Uterus (tissue), 4 donors: ENCODE results near the gene REPS1. TPM values are rescaled to one million over a fixed set of nuclear protein-coding genes. Genes with fewer than 3 reads are reported as not detected.

Experiments
- DNase-seq, 2 donors: peaks; one replicate each; pipeline ENCODE4 v3.0.0-alpha.2; 2019 to 2020
- H3K27ac ChIP-seq, 2 donors: fragments of 200-600 bp; sonication (generic); 1 replicate in 1 of 2; 2 replicates in 1 of 2; pipeline ENCODE4 v1.5.1; 2016 to 2018
- H3K27me3 ChIP-seq, 2 donors: fragments of 200-600 bp; sonication (generic); one replicate each; pipeline ENCODE4 v1.5.1; 2018 to 2019; ENCODE audit warnings: control low read depth in 1 of 2
- H3K36me3 ChIP-seq, 2 donors: fragments of 200-600 bp; sonication (generic); one replicate each; pipeline ENCODE4 v1.5.1; 2019; ENCODE audit warnings: control low read depth in 1 of 2
- H3K4me1 ChIP-seq, 2 donors: fragments of 200-600 bp; sonication (generic); one replicate each; pipeline ENCODE4 v1.5.1; 2018 to 2019; ENCODE audit warnings: control low read depth in 1 of 2
- H3K4me3 ChIP-seq, 2 donors: fragments of 200-600 bp; sonication (generic); 1 replicate in 1 of 2; 2 replicates in 1 of 2; pipeline ENCODE4 v1.5.1; 2018 to 2019; ENCODE audit warnings: mild to moderate bottlenecking in 1 of 2
- H3K9me3 ChIP-seq, 2 donors: fragments of 200-600 bp; sonication (generic); one replicate each; pipeline ENCODE4 v1.5.1; 2019; ENCODE audit warnings: control low read depth in 1 of 2
- CTCF ChIP-seq, 4 experiments: fragments of 200-600 bp in 2 of 4; fragments of 450-650 bp in 2 of 4; sonication (generic) in 2 of 4; IDR thresholded peaks; one replicate each; pipeline ENCODE4 v1.5.1; 2016 to 2019; ENCODE audit warnings: antibody characterized with exemption in 4 of 4, mild to moderate bottlenecking in 2 of 4, moderate library complexity in 1 of 4
- POLR2A ChIP-seq, 2 donors: fragments of 450-650 bp; IDR thresholded peaks; one replicate each; pipeline ENCODE4 v1.6.1; 2016; ENCODE audit warnings: antibody characterized with exemption in 2 of 2, mild to moderate bottlenecking in 1 of 2, moderate library complexity in 1 of 2
- intact Hi-C: fragments of 100-400 bp; cut with DNase I; formaldehyde crosslinking; loops from one replicate; pipeline ENCODE4 v1.15.1; 2023; ENCODE audit warnings: low total_unique reads
- total RNA-seq, 4 donors: library from RNA; depleted of rRNA in 3 of 4; stranded (reverse); fragments of >200 nt in 3 of 4; gene quantifications; one replicate each; pipeline versions ENCODE4 v1.1.0 to v1.2.4, GENCODE V29; 2014 to 2023
- donor health status: DM: yes; HTN: yes; CAD: no.

The REPS1 gene
- total RNA-seq, 4 donors from 2014 or later = 36.5 to 266 (median 70.7) TPM

DNA sequence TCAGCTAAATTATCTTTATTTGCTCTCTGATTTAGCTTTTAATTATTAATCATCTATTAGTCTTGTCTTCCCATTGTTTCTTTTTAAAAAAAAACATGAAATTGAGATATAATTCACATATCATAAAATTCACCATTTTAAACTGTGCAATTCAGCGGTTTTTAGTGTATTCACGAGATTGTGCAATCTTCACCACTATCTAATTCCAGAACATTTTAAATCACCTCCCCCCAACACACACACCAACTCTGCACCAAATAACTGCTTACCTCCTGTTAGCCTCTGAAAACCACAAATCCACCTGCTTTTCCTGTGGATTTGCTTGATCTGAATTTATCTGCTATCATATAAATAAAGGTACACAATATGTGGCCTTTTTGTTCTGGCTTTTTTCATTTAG is 31.7 kb upstream of the REPS1 start:
- no peak for TF ChIP-seq CTCF (IDR thresholded peaks at IDR 0.05)
- TF ChIP-seq POLR2A (IDR thresholded peaks at IDR 0.05) = no peak
- no peak overlapping the region for H3K27ac ChIP-seq
- DNase-seq = no peak
- H3K4me3 ChIP-seq = no peak overlapping the region
- no peaks in the 10 kb centered on the region for H3K9me3 ChIP-seq
- no peaks in the 10 kb centered on the region for H3K4me1 ChIP-seq
- no peaks in the 10 kb centered on the region for H3K36me3 ChIP-seq
- intact Hi-C loops = no loop called here
- no peaks in the 10 kb centered on the region for H3K27me3 ChIP-seq

GRCh38 chr6:139017227-139017626 is 29.2 kb upstream of the REPS1 start:
- DNase-seq = peak; percentile 22 to 32
- Histone ChIP-seq H3K27me3 (no peaks in the 10 kb centered on the region), H3K4me3 (no peak overlapping the region), H3K4me1 (no peaks in the 10 kb centered on the region), H3K36me3 (no peaks in the 10 kb centered on the region), H3K9me3 (no peaks in the 10 kb centered on the region), H3K27ac (peak overlapping the region; percentile 75 to 78)
- intact Hi-C loops = no loop called here
- TF ChIP-seq CTCF (IDR thresholded peaks at IDR 0.05) = no peak
- TF ChIP-seq POLR2A (IDR thresholded peaks at IDR 0.05) = no peak

- intact Hi-C loops = no loop called here
- DNase-seq = no peak
- H3K4me3 ChIP-seq = no peak overlapping the region
- H3K4me1 ChIP-seq = no peaks in the 10 kb centered on the region
- TF ChIP-seq CTCF (IDR thresholded peaks at IDR 0.05) (no peak), POLR2A (IDR thresholded peaks at IDR 0.05) (no peak)
- no peaks in the 10 kb centered on the region for H3K27me3 ChIP-seq
- H3K36me3 ChIP-seq = no peaks in the 10 kb centered on the region
- no peaks in the 10 kb centered on the region for H3K9me3 ChIP-seq
- peak overlapping the region; percentile 75 to 78 for H3K27ac ChIP-seq
These were observed 28.5 kb upstream of the REPS1 start for GRCh38 chr6:139016337-139017213.

DNA sequence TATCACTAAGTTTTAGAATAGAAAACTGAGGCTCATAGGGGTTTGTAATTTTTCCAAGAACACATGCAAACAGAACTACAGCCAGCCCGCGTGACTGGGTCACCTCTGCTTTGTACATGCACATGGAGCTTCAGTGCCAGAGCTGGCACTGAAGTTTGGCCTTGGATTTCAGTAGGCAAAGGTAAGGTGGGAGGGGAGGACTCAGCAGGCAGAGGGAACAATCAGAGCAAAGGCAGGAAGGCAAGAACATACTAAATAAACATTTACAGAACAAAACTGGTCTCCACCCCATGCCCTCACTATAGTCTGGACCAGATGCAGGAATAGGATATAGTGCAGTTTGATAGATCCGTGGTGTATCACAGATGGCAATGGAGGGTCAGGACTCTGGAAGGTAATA is 26.9 kb upstream of the REPS1 start:
- Histone ChIP-seq H3K4me1 (no peaks in the 10 kb centered on the region), H3K4me3 (no peak overlapping the region), H3K27me3 (no peaks in the 10 kb centered on the region), H3K9me3 (no peaks in the 10 kb centered on the region), H3K36me3 (no peaks in the 10 kb centered on the region), H3K27ac (peak overlapping the region; percentile 75 to 78)
- TF ChIP-seq CTCF (IDR thresholded peaks at IDR 0.05) (no peak), POLR2A (IDR thresholded peaks at IDR 0.05) (no peak)
- intact Hi-C loops = no loop called here
- DNase-seq = no peak

GRCh38 chr6:139013185-139013800 is 25.2 kb upstream of the REPS1 start:
- no peaks in the 10 kb centered on the region for H3K36me3 ChIP-seq
- H3K4me1 ChIP-seq = no peaks in the 10 kb centered on the region
- TF ChIP-seq CTCF (IDR thresholded peaks at IDR 0.05) (no peak), POLR2A (IDR thresholded peaks at IDR 0.05) (no peak)
- no peaks in the 10 kb centered on the region for H3K9me3 ChIP-seq
- intact Hi-C loops = no loop called here
- H3K27me3 ChIP-seq = no peaks in the 10 kb centered on the region
- no peak overlapping the region for H3K4me3 ChIP-seq
- peak overlapping the region; percentile 7 to 52 for H3K27ac ChIP-seq
- DNase-seq = no peak
